ENCODE measurements around the gene FER.
"Not testable (repeated sequence)": the region's sequence is repeated elsewhere in the genome, so short reads cannot be mapped to it uniquely, and the experiment has no call there.

Gene FER

GRCh38 chr5:108748401-108749127, 867 bp downstream of the FER start:
- DNase-seq: peak; percentile 99

DNA sequence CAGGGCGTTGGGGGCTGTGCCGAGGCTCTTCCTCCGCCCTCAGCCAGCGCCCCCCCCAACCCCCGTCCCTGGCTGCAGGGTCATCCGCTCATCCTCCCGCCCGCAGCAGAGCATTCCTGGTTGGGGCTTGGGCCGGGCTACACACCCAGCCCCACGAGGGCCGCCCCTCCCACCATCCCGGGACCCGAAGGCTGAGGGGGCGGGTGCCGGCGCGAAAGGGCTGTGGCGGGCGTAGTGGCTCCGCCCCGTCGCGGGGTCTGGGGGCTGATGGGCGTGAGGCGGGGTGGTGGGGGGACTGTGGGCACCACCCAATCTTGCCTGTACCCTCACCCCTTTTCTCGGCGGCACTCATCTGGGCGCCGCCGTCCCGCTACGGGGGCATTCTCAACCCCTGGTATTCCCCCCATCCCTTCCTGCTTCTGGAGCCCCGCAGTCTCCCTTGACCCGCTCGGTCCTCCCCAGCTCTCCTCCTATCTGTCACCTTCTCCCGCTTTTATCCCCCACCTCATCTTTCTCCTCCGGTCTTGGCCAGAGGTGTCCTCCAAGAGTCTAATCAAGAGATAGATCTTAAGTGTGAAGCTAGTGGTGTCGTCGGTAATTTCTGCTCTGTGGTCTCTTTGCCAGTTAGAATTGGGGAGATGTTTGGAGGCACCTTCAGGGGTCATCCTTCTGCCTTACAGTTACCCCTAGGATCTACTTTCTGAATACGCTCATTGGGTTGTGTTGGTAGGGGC, 1.6 kb downstream of the FER start:
- no peak for DNase-seq

- no peak for DNase-seq
Observed at GRCh38 chr5:108753331-108753730, 5.6 kb downstream of the FER start.

DNA sequence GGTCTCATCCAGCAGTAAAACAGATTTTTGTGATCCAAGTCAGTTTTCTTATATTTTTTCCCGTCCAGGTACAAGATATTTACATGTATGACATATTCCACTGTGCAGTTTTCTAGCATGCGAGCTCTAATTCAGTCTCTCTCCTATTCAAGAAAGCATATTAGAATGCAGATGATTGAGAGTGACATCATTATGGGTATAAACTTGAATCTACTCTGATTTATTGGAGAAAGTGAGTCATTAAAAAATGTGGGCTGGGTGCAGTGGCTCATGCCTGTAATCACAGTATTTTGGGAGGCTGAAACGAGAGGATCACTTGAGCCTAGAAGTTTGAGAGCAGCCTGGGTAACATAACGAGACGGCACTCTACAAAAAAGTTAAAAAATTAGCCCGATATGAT, 6.2 kb downstream of the FER start:
- DNase-seq: no peak

GRCh38 chr5:108760512-108760911, 12.8 kb downstream of the FER start:
- peak in 1 of 2 donors; percentile 14 for DNase-seq

GRCh38 chr5:108762660-108763059, 15.0 kb downstream of the FER start:
- no peak for DNase-seq

- no peak for DNase-seq
Observed at GRCh38 chr5:108763222-108763916, 15.7 kb downstream of the FER start.

GRCh38 chr5:108765647-108766046, 17.9 kb downstream of the FER start:
- DNase-seq: no peak

- not testable (repeated sequence) for DNase-seq
Observed at GRCh38 chr5:108766916-108767315, 19.2 kb downstream of the FER start.

DNA sequence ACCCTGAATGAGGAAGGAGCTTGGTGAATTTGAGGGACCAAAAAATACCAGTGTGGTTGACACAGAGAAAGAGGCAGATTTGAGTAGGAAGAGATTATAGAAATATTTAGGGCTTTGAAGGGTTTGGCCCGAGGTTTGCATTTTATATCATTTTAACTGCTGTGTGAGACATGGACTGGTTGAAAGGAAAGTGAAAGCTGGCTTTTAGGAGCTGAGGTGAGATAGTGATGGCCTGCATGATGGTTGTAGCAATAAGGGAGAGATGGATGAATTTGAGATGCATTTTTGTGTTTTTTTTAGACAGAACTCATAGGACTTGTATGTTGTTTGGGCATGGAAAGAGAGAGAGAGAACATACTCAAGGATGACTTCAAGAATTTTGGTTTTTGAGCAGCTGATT, 21.7 kb downstream of the FER start:
- no peak for DNase-seq

DNA sequence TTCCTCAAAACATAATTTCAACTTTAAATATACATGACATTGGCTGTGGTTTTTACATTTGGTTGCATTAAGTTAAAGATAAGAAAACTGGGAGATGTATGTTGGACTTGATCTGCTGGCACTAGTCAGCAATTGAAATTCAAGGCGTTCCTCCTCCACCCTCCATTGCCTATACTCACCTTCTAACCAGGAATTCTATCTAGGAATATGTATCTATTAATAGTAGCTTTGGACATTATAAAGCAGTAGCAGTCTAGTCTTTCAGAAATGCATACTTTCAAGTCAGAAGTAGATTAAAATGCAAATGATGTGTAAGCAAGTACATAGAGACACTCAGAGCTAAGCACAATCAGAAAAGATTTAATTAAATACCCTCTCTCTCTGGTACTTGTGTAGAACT, 24.9 kb downstream of the FER start:
- no peak for DNase-seq

GRCh38 chr5:108773330-108773729, 25.6 kb downstream of the FER start:
- no peak for DNase-seq

GRCh38 chr5:108774079-108774478, 26.4 kb downstream of the FER start:
- DNase-seq: not testable (repeated sequence)

DNA sequence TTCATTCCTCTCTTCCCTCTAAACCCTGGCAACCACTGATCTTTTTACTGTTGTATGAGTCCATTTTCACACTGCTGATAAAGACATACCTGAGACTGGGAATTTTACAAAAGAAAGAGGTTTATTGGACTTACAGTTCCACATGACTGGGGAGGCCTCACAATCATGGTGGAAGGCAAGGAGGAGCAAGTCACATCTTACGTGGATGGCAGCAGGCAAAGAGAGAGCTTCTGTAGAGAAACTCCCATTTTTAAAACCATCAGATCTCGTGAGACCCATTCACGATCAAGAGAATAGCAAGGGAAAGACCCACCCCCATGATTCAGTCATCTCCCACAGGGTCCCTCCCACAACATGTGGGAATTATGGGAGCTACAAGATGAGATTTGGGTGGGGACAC, 29.9 kb downstream of the FER start:
- not testable (repeated sequence) for DNase-seq

DNA sequence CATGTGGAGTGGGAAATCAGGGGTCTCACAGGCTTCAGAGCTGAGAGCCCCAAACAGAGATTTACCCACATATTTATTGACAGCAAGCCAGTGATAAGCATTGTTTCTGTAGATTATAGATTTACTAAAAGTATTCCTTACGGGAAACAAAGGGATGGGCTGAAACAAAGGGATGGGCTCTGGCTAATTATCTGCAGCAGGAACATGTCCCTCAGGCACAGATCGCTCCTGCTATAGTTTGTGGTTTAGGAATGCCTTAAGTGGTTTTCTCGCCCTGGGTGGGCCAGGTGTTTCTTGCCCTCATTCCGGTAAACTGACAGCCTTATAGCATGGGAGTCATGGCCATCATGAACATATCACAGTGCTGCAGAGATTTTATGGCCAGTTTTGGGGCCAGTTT, 36.9 kb downstream of the FER start:
- not testable (repeated sequence) for DNase-seq

DNA sequence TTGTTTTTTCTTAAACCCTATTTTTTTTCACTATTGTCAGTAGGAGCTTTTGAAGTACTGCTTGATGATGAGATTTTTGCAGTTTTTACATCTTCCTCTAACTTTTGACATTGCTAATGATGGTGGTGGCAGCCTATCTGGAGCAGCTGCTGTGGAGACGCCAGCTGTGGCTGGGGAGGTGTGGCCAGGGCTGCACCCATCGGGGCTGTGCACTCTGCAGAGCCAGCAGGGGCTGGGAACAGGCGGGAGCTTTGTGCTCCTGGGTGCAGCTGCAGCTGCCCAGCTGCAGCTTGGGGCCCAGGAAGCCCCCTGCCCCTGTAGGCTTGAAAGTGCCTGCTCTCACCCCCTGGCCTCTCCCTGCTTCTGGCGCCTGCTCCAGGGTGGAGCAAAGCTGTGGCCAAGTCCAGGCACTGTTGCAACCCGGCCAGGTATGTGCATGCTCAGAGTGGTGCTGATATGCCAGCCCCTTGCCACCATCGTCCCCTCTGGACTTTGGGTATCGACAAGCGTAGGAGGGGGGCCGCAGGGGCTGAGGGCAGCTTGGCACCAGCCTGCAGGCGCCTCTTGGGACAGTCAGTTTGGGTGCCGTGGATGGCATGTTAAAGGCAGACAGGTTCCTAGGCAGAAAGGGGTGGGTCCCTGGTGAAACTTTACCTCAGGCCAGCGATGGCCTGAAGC, 39.2 kb downstream of the FER start:
- no peak for DNase-seq

DNA sequence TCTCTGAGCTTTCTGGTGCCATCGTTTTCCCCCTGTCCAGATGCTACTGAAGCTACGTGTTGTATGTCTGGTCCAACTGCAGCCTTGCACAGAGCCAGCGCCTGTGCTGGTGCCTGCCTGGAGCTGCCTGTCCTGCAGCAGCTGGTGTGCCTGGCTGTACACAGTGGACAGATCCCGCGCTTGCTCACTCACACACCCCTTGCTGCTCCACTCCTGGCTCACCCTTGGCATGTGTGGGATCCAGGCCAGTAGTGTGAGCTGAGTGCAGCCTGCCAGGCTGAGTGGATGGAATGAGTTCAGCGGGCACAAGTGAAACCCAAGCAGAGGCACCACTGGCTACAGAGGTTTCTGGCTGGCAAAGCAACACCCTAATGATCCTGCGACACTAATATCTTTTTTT, 40.4 kb downstream of the FER start:
- DNase-seq: no peak

DNA sequence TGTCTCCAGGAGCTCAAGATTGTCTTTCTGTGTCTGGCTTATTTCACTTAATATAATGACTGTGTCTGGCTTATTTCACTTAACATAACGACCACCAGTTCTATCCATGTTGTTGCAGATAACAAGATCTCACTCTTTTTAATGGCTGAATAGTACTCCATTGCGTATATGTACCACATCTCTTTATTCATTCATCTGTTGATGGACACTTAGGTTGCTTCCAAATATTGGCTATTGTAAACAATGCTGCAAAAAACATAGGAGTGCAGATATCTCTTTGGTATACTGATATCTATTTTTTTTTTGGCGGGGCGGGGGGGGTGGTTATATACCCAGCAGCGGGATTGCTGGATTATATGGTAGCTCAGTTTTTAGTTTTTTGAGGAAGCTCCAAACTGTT, 45.5 kb downstream of the FER start:
- DNase-seq: no peak

- DNase-seq: not testable (repeated sequence)
Observed at GRCh38 chr5:108794349-108794748, 46.7 kb downstream of the FER start.

- DNase-seq: no peak
Observed at GRCh38 chr5:108797396-108797795, 49.7 kb downstream of the FER start.

- no peak for DNase-seq
Observed at GRCh38 chr5:108797986-108798385, 50.3 kb downstream of the FER start.

GRCh38 chr5:108798513-108799265, 51.0 kb downstream of the FER start:
- no peak for DNase-seq

GRCh38 chr5:108801301-108801700, 53.6 kb downstream of the FER start:
- no peak for DNase-seq

All from CD4-positive, alpha-beta T cell treated with Interferon alpha-2 for 1 hour (primary cell).